GM18517 (cell line): ENCODE results near the gene PAN3.
A peak's percentile ranks its signal among the peaks of the same experiment; 100 is the strongest.

Experiments used
- ATAC-seq: cut with Tn5 transposase; IDR thresholded peaks from one replicate; pipeline ENCODE4 v1.9.1; 2021; ENCODE audit warnings: mild to moderate bottlenecking, moderate library complexity; ENCODE audit not compliant: unreplicated experiment

PAN3 gene

DNA sequence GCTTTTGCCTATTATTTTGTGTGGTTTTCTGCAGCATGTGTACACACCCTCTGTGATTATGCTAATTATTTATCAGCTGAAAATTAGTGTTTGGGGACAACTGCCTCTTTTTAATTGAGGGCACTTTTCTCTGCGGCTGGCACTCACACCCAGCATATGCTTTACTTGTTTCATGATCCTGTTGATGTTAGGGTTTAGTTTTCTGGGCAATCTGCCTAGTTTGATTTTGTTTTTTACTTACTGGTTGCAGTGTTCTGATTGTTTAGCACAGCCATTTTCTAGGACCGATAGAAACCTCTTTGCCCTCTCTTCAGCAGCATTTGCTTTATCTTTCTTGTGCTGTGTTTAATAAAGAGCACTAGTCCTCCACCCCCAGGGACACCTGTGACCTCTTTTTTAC, 161.6 kb downstream of the PAN3 start:
- ATAC-seq, result no peak

DNA sequence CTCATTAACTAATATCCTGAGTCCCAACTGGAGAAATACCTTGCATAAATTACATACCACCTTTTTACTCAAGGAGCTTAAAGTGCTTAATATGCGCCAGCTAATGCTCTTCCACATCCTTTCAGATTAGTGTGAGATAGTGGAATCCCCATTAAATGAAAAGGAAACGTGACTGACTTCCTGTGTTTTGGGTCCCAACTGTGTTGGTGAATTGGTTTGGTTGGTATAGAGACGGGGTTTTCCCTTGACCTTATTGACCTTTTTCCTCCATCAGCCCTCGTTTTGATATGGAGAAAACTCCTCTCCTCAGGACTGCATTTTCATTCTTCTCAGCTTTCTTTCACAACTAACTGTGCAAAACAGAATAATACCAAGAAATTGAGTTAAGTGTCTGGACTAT, 163.5 kb downstream of the PAN3 start:
- no peak for ATAC-seq

DNA sequence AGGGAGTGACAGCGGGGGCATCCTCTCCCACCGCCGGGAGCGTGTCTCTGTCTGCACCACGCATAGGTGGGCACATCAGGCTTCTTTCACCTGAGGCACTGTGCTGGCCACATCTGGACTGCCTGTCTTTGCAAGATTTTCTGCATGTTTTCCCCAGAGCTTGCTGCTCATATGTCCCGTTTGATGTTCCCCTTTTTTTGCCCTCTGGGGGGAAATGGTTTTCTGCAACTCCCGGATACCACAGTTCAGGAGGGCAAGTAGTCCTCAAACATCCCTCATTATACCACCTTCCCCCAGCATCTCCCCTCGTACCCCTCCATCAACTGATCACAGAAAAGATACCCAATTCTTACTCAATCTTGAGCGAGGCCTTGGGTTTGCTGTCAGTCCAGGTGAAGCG, 168.0 kb downstream of the PAN3 start:
- ATAC-seq, result no peak

DNA sequence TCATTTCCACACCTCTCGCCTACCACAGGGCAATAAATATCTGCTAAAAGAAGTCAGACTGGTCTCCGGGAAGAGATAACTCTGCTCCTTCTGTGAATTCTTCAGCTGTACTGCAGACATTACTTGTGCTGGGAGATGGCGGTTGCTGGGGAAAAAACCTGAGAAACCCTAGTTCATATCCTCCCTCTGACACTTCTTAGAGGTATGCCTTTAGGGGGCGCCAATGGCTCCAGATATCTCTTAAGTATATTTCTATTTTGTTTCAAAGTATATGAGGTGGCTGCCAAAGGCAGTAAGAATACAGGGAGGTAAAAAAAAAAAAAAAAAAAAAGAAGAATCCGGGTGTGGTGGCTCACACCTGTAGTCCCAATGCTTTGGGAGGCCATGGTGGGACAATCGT, 175.2 kb downstream of the PAN3 start:
- no peak for ATAC-seq

DNA sequence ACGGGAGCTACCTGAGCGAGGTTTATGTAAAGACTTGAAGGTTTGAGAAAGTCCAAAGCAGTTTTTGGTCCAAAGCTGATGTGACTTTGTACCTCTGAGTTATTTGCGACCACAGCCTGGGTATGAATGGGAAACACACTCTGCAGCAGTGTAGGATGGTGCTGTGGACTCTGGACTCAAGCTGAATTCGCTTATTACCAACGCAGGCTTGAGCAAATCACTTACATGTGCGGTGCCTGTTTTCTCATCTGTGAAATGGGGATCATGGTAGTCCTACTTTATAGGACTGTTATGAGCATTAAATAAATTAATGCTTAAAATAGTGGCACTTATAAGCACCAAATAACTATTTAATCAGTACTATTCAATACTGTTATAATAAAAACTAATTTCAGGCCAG, 176.5 kb downstream of the PAN3 start:
- no peak for ATAC-seq

DNA sequence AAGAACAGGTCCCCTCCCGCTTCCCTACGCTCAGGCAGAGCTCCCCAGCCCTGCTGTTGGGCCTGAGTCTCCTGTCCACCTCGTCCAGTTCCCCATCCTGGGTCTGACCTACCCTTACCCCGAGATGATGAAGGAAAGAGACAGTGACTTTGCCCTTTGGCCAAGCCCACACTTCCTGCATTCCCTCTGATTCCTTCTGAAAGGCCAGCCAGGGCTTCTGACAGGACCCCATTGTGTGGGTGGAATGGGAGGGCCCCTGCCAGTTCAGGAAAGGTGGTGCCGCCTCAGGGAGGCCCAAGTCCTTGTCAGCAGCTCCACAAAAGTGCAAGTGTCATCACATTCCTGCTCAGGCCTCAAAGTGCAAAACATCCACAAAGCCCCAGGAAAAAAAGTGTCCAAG, 177.8 kb downstream of the PAN3 start:
- ATAC-seq, result no peak

DNA sequence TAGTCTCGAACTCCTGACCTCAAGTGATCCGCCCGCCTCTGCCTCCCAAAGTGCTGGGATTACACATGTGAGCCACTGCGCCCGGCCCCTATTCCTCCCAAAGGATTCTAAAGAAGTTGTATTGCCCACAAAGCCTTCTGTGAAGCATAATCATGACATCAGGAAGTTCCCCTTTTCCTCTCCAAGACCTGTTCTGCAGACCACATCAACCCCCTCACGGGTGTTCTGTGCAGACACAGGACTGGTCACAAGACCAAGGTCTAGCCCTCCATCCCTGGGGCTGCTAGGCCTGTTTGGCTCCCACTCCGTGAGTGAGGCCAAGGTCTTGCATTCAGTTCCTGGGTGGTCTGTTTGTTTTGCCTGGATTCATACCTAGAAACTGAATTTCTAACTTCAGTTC, 178.5 kb downstream of the PAN3 start:
- ATAC-seq, result no peak

DNA sequence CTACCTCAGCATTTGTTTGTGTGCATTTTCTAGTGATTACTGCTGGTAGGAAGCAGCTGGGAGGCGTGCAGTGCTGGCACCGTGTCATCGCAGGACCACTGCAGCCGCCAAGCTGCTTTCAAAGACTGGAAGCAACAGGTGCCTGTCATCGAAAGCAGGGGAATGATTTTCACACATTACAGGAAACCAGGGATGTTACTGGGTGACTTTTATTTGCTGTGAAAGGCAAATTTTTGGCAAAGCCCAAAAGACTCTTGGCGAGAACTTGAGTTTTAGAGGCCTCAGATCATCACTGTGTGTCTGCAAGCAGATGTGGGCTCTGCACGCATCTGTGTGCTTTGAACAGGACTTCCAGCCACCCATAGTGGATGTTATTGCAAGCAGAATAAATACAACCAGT, 180.2 kb downstream of the PAN3 start:
- no peak for ATAC-seq

DNA sequence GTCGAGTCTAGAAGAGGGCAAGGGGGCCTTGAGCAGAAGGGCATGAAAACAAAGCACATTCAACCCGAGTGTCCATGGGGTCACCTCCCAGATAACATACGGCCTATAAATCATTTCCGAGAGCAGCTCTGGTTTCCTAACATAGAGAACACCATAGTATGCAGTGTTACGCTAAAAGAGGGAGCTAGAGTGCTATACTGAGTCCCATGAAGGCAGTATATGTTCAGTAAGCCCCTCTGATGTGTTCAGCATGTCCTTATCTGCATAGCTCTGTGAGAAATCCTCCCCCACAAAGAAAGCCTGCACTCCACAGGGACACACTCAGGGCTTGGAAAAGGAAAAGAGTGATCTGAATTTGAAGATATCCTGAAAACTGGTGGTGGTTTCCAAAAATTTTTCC, 181.2 kb downstream of the PAN3 start:
- no peak for ATAC-seq

DNA sequence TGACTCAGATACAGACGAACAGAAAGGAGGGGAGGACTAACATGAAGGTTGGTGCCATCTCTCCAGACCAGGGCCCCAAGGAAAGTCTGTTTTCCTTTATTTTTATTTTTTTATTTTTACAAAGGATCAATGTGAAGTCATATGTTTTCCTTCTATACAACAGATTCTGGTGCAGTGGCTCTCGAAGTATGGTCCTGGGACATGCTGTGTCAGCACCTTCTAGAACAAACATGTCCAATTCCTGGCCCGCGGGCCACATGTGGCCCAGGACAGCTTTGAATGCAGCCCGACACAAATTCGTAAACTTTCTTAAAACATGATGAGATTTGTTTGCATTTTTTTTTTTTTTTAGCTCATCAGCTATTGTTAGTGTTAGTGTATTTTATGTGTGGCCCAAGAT, 181.9 kb downstream of the PAN3 start:
- no peak for ATAC-seq

DNA sequence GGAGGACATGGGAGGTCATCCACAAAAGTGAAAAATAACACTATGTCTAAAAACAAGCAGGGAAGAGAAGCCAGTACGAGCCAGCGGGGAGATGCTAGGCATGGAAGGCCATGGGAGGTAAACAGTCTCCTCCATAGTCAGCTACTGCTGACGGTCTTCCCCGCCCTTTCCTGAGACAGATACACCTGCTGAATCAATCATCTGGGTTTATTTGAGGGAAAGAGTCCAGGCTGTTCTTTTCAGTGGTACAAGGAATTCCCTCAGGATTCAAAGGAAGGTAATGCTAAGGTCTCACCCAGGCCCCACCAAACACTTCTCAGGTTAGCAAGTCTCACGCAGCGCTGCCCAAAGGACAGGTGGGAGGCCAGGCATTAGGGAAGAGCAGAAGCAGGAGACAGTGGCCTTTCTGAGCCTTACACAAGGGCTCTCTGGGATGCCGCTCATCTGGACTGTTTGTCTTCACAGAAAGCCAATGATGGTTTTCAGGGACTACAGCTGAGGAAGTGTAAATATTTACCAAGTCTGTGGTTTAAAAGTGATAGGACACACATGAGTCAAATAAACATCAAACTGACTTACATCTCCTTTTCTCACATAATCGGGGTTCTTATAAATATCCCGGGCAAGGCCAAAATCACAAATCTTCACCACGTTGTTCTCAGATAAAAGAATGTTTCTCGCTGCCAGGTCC, 182.7 kb downstream of the PAN3 start:
- ATAC-seq, result no peak

DNA sequence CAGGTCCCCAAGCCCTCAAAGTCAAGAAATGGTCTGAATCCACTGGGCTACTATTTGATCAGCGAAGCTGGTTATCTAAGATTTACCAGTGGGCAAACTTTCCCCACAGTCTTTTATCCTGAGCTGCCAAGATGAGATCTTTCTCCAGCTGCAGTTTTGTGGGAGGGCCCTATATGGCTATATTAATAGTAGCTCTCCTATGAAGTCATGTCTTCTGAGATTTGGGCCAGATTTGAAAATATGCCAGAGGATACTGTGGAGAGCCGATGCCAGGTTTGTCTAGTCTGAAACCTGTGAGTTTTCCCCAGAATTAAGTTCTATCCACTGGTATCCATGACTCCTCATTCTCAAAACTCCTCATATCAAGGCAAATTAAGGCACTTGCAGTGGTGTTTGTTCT, 183.4 kb downstream of the PAN3 start:
- no peak for ATAC-seq

DNA sequence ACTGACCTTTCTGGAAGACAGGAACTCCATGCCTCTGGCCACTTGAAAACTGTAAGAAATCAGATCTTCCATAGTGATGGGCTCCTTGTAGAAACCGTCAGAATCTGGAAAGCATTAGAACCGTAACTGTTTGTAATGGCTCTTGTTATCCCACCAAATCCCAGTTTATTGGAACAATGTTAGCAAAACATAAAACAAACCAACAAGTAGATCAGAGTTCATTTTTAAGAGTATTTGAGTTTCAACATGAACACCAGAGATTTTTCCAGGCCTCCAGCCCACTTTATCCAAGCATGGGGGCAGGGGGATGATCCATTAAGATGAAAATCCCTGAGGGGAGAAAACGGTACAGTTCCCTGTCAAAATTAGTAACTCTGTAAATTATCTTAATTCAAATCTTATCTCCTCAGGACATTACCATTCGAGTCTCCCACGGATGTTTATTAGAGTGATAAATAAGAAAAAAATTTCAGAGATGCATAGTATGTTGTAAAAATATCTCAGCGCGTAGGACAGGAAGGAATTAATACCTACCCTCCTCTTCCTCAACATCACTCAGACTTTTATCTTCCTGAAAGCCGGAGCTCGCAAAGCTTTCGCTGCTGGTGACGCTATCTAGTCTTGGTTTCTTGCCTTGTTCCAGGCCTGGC, 184.0 kb downstream of the PAN3 start:
- no peak for ATAC-seq

DNA sequence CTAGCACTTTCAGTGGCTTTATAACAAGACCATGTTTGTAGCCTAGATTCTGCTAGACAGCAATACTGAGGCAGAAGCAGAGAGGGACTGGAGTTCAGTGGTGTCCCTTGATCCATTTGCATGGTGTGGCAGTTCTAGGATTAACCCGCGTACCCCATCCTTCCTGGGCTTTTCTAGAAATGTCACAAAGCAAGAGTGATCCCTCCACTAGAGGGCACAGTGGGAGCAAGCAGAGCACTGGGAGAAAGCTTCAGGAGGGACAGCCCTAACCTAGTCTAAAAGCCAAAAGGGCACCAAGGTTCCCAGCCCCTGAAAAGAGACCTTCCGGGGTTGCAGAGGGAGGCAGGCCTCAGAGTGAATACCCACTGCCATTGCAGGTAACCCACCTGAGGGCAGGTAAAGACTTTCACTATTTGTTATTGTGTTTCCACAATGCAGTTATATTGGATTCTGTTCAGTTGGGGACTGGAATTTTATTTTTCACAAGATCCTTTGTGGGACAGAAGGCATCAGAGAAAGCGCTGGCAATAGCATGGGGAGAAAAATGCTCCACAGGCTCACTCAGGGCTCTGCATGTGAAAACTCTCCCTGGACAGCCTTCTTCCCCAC, 185.9 kb downstream of the PAN3 start:
- ATAC-seq, result peak; percentile 71

DNA sequence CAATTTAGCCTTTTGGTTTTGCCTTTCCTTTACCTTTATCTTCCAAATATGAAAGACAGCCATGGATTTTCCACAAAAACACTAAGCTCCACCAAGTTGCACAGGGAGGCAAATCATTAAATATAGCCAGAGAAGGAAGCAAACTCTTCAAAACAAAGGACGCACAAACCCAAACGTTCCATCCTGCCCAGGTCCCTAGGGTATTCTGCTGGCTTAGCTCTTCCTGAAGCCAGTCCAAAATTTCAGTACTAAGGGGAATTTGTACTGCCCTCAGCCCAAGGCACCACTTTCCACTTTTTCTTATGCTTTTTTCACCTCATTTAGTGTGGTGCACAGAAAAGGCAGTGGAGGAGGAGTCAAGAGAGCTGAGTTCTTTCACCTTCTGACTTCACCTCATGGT, 186.7 kb downstream of the PAN3 start:
- ATAC-seq, result no peak

DNA sequence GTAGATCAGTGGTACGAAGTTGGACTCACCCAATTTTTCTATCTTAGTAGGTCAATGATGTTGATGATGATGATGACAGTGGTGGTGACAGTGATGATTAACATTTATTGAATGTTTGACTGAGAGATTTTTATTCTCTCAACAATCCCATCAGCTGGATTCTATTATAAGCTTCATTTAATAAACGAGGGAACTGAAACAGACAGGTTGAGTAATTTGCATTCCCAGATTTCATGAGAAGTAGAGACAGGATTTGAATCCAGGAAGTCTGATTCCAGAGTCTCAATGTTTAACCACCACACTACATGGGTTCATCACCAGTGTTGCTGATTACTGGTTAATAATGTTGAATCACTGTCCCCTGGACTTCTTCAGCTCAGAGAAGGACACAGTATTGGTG, 187.7 kb downstream of the PAN3 start:
- no peak for ATAC-seq

DNA sequence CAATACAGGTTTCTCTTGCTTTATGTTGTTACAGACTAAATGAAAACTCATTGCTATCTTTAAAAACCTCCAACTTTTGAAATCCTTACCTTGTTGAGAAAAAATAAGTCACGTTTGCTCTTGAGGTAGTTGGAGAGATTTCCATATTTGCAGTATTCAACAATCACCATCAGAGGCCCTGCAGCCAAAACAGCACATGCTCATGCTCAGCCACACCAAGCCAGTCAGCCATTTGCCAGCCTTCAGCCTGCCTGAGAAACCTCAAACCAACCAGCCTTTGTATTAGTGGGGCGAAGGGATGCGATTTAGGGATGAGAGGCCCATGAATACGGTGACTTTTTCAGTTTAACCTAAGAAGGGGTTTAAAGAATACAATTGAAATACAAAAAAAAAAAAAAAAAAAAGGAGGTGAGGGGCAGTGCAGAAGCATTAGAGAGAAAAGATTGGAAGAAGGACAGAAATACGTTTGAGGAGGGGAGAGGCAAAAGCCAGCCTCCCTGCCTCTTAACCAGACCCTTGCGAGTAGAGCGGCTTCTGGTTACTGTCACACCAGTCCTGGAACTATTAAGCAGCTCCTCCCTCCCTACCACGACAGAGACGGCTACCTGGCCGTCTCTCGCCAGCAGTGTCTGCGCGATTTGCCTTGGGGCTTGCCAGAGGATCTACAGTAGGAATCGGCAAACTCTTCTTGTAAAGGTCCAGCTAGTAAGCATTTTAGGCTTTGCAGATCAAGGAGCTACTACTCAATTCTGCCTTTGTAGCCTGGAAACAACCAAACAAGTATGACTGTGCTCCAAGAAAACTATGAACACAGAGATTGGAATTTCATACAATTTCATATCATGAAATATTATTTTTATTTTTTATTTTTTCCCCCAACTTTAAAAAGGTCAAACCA, 189.3 kb downstream of the PAN3 start:
- no peak for ATAC-seq

DNA sequence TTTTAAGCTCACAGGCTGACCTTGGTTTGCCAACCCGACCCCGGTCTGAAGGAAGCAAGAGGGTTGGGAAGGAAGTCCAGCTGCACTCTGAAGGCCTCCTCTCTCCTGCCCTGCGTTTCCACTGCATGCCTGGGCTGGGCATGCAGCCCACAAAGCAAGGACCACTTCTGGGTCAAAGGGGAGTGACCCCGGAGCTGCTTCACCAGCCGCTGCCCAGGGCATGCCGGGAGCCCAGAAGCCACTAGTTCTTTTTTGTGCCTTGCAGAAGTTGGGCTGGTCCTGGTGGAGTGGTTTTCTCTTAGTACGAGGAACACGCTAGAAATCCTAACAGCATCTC, 189.9 kb downstream of the PAN3 start:
- no peak for ATAC-seq

DNA sequence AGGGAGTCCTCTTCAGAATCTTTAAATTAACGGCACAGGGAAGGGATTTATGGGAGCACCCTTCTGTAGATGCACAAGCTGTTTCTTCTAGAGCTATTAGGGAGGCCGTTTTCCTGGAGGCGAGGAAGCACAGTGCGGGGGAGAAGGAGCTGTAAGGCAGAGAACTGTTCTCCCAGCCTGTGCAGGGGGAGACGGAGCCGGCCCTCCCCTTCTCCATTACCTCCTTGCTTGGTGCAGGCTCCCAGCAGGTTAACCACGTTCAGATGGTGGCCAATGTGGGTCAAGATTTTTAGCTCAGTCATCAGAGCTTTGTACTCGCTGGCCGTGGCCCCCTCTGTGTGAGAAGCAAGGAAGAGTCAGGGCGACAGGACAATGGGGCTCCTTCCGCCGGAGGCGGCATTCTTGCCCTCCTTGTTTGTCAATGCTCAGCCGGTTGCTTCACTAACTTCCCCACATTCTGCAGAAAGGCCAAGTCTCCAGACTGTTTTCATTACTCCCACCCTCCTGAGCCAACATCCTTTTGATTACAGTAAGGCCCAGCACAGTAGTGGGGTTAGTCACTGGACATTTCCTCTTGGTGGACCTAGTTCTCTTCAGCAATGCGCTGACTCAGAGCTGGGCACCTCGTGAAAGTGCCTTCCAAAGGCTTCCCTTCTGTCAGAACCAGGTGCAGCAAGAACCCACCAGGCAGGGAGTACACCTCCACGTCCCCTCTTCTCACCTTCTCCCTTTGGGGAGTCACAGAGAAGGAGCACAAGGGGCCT, 191.2 kb downstream of the PAN3 start:
- no peak for ATAC-seq

DNA sequence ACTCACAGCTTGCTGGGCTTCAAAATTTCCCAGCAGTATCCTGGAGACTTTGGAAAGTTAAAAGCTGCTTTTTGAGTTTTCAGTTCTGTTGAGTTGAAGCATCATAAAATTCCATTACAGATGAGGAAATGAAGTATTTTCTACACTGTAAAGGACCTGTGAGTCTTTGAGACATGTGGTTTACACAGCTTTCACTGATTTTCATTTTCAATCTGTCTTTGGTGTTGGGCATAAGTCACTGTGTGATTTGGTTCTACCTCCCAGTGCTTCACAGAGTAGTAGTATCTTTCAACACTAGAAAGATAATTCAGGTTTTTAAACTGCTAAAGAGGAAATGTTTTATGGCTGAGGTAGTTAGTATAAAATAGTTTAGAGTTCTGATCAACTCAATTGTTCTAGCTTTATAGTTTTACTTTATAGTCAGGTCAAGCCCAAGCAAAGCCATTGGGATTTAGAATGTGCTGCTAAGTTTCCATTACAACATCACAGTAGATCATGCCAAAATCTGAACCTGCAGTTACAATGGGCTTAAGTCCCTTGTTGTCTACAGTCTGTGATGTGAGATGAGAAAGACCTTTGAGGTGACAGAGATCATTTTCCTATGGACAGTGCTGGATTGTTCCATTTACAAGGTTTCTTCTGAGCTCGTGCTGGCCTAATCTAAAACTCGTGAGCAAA, 195.0 kb downstream of the PAN3 start:
- no peak for ATAC-seq
